Myometrial cell (primary cell): Measurements from ENCODE around the gene OR52B4. TPM values are rescaled to one million over a fixed set of nuclear protein-coding genes. Genes with fewer than 3 reads are reported as not detected.

Experiments used
- total RNA-seq: library from RNA; depleted of rRNA; stranded (reverse); fragments of >200 nt; gene quantifications from 2 replicates; pipeline ENCODE4 v1.2.3, GENCODE V29; 2015

The OR52B4 gene
- total RNA-seq: not detected in 2 replicates

DNA sequence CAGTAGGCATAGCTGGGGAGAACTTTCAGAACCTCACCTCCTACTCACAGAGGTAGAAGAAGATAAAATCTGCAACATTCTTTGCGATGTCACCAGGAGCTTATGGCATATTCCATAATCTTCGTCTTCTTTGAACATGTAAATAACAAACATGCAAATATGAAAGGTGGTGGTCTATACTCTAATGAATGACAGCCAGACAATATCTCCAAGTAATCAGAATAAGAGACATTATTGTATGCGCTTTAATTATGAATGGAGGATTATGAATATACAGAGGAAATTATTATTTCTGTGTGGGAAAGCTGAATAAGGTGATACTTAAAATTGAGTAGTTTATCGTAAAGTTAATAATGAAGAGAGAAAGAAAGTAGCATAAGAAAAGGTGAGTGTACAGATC, at the start of gene OR52B4:
TSS of gene OR52B4 (minus strand) at position 101 of the 400 bp plus-strand sequence. CDS start at position 10, 91 bp downstream.

DNA sequence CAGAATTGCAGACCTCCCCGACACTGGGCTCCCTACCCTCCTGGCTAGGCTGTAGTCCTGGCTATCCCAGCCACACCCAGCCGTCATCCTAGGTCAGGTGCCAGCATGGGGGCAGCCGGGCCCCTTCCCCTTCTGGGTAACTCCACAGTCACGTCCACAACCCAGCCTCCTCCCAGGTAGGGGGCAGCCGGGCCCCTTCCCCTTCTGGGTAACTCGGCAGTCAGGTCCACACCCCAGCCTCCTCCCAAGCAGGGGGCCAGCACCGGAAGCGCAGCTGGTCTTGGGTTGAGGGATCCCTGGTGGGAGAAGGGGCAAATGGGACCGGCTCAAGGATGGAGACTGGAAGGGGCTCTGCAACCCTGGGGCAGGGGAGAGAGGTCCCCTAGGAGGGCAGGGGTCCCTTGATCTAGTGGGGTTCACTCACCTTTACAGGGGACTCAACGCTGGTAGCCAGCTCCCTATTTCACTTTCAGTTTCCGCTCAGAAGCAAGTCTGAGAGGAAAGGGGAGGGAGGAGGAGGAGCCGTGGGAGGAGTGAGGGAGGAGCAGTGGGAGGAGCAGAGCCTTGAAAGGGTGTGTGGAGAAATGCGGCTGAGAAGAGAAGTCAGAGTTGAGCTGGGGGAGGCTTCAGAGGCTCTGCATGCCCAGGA, 25.1 kb upstream of the OR52B4 start, which contains the start of gene TRIM21:
TSS of gene TRIM21 (minus strand) at position 494 of the 649 bp plus-strand sequence. CDS start 3,293 bp downstream, outside the sequence.

Other genes with a start within 250 kb of the OR52B4 start
- gene TRIM21, start 25.3 kb upstream of the OR52B4 start, total RNA-seq: 11.5 and 18.4 TPM in 2 replicates
- not detected in 2 replicates for gene OR52K2, start 80.9 kb upstream of the OR52B4 start, total RNA-seq
- gene OR52K1, start 114.3 kb upstream of the OR52B4 start, total RNA-seq: not detected in 2 replicates
- not detected in 2 replicates for gene OR52M1, start 176.8 kb upstream of the OR52B4 start, total RNA-seq
- gene OR52I2, start 213.4 kb upstream of the OR52B4 start, total RNA-seq: not detected in 2 replicates
- not detected in 2 replicates for gene OR52I1, start 225.7 kb upstream of the OR52B4 start, total RNA-seq
- gene TRIM68, start 239.8 kb upstream of the OR52B4 start, total RNA-seq: 10.1 and 13.3 TPM in 2 replicates